Measurements from ENCODE around the gene ZNF530. TPM values are rescaled to one million over a fixed set of nuclear protein-coding genes. Genes with fewer than 3 reads are reported as not detected.
A peak's percentile ranks its signal among the peaks of the same experiment; 100 is the strongest.

ZNF530 gene
- polyA plus RNA-seq, 1 experiment: 1.7 TPM

- POLR2A ChIA-PET: no interaction called here
- H3K27me3 ChIP-seq (ENCODE audit: control insufficient read depth, insufficient read depth, low read length): no peaks in the 10 kb centered on the region
- CTCF ChIA-PET: interaction anchor here (1.1 kb wide), 1 partner anchor 13 kb away, joined by 3 read pairs; no protein-coding TSS in a partner anchor
- H3K36me3 ChIP-seq (ENCODE audit: control insufficient read depth, insufficient read depth, low read length): peaks cover 33% of the 10 kb centered on the region
- H3K4me3 ChIP-seq (ENCODE audit: low read depth, low read length): no peak overlapping the region
- no peak for TF ChIP-seq CTCF (IDR thresholded peaks at IDR 0.05; ENCODE audit: insufficient read depth, low read depth, low read length)
- no peak for DNase-seq (ENCODE audit: low read depth)
Observed at GRCh38 chr19:57572415-57572947, 27.2 kb upstream of the ZNF530 start.

GRCh38 chr19:57576661-57577060, 23.0 kb upstream of the ZNF530 start:
- Histone ChIP-seq H3K27me3 (ENCODE audit: control insufficient read depth, insufficient read depth, low read length) (no peaks in the 10 kb centered on the region), H3K4me3 (ENCODE audit: low read depth, low read length) (no peak overlapping the region), H3K36me3 (ENCODE audit: control insufficient read depth, insufficient read depth, low read length) (peaks cover 31% of the 10 kb centered on the region)
- TF ChIP-seq CTCF (IDR thresholded peaks at IDR 0.05; ENCODE audit: insufficient read depth, low read depth, low read length): no peak
- ChIA-PET CTCF (no interaction called here), POLR2A (no interaction called here)
- no peak for DNase-seq (ENCODE audit: low read depth)

GRCh38 chr19:57578487-57579205, 21.0 kb upstream of the ZNF530 start, which contains the start of gene ZNF416:
Gene ZNF416, minus strand, starts transcription at chr19:57578911. Its CDS starts 207 bp downstream, at chr19:57578704.
- ChIA-PET POLR2A (no interaction called here), CTCF (interaction anchor here (1.3 kb wide), 1 partner anchor 9 kb away, joined by 3 read pairs; no protein-coding TSS in a partner anchor)

DNA sequence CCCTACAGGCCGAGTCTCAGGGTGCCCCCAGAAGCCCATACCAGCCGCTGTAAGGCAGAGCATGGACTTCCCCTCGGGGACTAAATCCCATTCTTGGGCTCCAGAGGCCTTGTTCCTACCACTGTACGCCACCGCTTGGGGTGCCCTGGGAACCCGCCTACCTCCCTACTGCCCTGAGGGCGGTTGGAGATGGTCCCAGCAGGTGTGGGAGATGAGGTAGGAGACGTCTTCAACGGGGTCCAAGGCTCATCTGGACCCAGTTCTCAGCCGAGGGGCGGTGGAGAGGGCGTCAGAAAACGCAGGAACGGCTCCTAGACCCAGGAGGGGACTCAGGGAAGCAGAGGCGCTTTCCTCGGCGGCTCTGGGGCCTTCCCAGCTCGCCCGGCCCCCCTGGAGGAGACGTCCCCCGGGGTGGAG, 16.6 kb upstream of the ZNF530 start:
- Histone ChIP-seq H3K27me3 (ENCODE audit: control insufficient read depth, insufficient read depth, low read length) (no peaks in the 10 kb centered on the region), H3K4me3 (ENCODE audit: low read depth, low read length) (no peak overlapping the region; the same call in 1 of the 2 replicates), H3K36me3 (ENCODE audit: control insufficient read depth, insufficient read depth, low read length) (no peaks in the 10 kb centered on the region)
- no peak for DNase-seq (ENCODE audit: low read depth)
- TF ChIP-seq CTCF (IDR thresholded peaks at IDR 0.05; ENCODE audit: insufficient read depth, low read depth, low read length): no peak
- CTCF ChIA-PET: no interaction called here
- POLR2A ChIA-PET: no interaction called here

More at GRCh38 chr19:57578487-57579205, 21.0 kb upstream of the ZNF530 start, which contains the start of gene ZNF416:
- DNase-seq (ENCODE audit: low read depth): peak; percentile 95
- Histone ChIP-seq H3K27me3 (ENCODE audit: control insufficient read depth, insufficient read depth, low read length) (no peaks in the 10 kb centered on the region), H3K4me3 (ENCODE audit: low read depth, low read length) (peak within 1 kb of the TSS; percentile 87), H3K36me3 (ENCODE audit: control insufficient read depth, insufficient read depth, low read length) (peaks cover 15% of the 10 kb centered on the region)
- TF ChIP-seq CTCF (IDR thresholded peaks at IDR 0.05; ENCODE audit: insufficient read depth, low read depth, low read length): peak; percentile 39

GRCh38 chr19:57583521-57584416, 15.9 kb upstream of the ZNF530 start, which contains the start of gene ZIK1:
Gene ZIK1, plus strand, starts transcription at chr19:57584145. Its CDS starts 212 bp downstream, at chr19:57584357.
- ChIA-PET POLR2A (no interaction called here), CTCF (no interaction called here)
- Histone ChIP-seq H3K4me3 (ENCODE audit: low read depth, low read length) (peak within 1 kb of the TSS; percentile 63), H3K36me3 (ENCODE audit: control insufficient read depth, insufficient read depth, low read length) (0 out of 2 replicates have a peak, but pooled peaks cover 2% of the 10 kb centered on the region), H3K27me3 (ENCODE audit: control insufficient read depth, insufficient read depth, low read length) (no peaks in the 10 kb centered on the region)
- DNase-seq (ENCODE audit: low read depth): peak; percentile 68
- TF ChIP-seq CTCF (IDR thresholded peaks at IDR 0.05; ENCODE audit: insufficient read depth, low read depth, low read length): 0 out of 2 replicates have a peak, but pooled peaks have one; percentile 17

Measured in BJ (cell line).